Fibroblast of the aortic adventitia (primary cell): Measurements from ENCODE around the gene PTTG2. TPM values are rescaled to one million over a fixed set of nuclear protein-coding genes. Genes with fewer than 3 reads are reported as not detected.

Experiments used
- DNase-seq: peaks from one replicate; pipeline ENCODE4 v3.0.0-alpha.2; 2010; ENCODE audit warnings: low read depth
- H3K4me3 ChIP-seq: 2 replicates; pipeline ENCODE4 v1.5.1; 2011; ENCODE audit warnings: low read depth, mild to moderate bottlenecking, control low read depth, low read length, moderate library complexity
- total RNA-seq: library from RNA; depleted of rRNA; stranded (reverse); fragments of >200 nt; gene quantifications from 2 replicates; pipeline ENCODE4 v1.2.3, GENCODE V29; 2012; ENCODE audit warnings: low replicate concordance
- TF ChIP-seq, protein P1 (sequence below): IDR thresholded peaks from 2 replicates; pipeline ENCODE4 v1.5.1; 2011; ENCODE audit warnings: mild to moderate bottlenecking, low read length, control low read depth, inconsistent platforms; ENCODE audit not compliant: insufficient read depth

Gene PTTG2
- total RNA-seq, 1 donor: not detected

GRCh38 chr4:37977471-37978247, 17.5 kb downstream of the PTTG2 start:
- TF ChIP-seq, protein P1, sequence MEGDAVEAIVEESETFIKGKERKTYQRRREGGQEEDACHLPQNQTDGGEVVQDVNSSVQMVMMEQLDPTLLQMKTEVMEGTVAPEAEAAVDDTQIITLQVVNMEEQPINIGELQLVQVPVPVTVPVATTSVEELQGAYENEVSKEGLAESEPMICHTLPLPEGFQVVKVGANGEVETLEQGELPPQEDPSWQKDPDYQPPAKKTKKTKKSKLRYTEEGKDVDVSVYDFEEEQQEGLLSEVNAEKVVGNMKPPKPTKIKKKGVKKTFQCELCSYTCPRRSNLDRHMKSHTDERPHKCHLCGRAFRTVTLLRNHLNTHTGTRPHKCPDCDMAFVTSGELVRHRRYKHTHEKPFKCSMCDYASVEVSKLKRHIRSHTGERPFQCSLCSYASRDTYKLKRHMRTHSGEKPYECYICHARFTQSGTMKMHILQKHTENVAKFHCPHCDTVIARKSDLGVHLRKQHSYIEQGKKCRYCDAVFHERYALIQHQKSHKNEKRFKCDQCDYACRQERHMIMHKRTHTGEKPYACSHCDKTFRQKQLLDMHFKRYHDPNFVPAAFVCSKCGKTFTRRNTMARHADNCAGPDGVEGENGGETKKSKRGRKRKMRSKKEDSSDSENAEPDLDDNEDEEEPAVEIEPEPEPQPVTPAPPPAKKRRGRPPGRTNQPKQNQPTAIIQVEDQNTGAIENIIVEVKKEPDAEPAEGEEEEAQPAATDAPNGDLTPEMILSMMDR: peak; percentile 64
- DNase-seq: peak; percentile 59
- peak overlapping the region; percentile 75 for H3K4me3 ChIP-seq

GRCh38 chr4:37978248-37978924, 18.2 kb downstream of the PTTG2 start:
- TF ChIP-seq, protein P1: no peak
- DNase-seq: no peak

DNA sequence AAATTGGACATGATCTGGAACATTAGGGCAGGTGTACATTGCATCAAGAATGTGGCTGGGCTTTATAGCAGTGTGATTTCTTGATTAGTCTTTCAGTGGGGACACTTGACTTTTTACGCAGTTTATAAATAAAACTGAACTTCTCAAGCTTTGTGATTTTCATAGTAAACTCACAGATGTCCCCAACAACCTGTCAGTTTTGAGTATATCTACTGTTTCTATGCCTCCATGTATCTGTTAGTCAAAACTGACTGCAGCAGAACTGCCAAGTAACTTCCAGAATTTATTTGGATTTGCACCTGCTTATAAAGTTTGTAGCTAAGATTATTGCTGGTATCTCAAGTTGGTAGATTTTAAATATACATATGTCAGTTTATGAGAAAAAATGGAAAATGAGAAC, 20.0 kb downstream of the PTTG2 start:
- no peak for DNase-seq
- TF ChIP-seq, protein P1: no peak
- H3K4me3 ChIP-seq: no peak overlapping the region

More at GRCh38 chr4:37978248-37978924, 18.2 kb downstream of the PTTG2 start:
- H3K4me3 ChIP-seq: peak overlapping the region; percentile 75

- DNase-seq: no peak
- H3K4me3 ChIP-seq: no peak overlapping the region
- TF ChIP-seq, protein P1: no peak
These were observed 21.2 kb downstream of the PTTG2 start for GRCh38 chr4:37981425-37981824.

- peak; percentile 18 for DNase-seq
- TF ChIP-seq, protein P1: no peak
- H3K4me3 ChIP-seq: no peak overlapping the region
These were observed 21.9 kb downstream of the PTTG2 start for GRCh38 chr4:37981844-37982720.

DNA sequence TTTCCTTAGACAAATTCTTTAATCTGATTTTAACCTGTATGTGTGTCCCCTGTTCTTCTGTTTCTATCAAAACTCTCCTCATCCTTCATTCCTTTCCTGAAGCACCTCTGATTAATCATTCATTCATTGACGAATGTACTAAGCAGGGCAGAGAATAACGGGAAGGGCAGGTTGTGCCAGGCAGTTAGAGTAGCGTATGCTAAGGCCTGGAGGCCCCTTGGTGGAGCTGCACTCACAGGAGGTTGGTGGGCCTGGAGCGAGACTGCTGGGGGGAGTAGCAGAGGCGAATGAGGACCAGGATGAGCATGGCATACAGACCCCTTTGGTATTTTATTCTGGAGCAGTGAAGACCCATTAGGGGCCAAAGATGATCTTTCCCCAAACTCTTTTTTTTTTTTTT, 22.5 kb downstream of the PTTG2 start:
- H3K4me3 ChIP-seq: no peak overlapping the region
- TF ChIP-seq, protein P1: no peak
- DNase-seq: no peak
